Left lung (tissue), 14 donors: ENCODE measurements around the gene SPACA1. TPM values are rescaled to one million over a fixed set of nuclear protein-coding genes. Genes with fewer than 3 reads are reported as not detected.
"Not testable (repeated sequence)": the region's sequence is repeated elsewhere in the genome, so short reads cannot be mapped to it uniquely, and the experiment has no call there.

Experiments used
- ATAC-seq: fragments of 200-7000 bp; cut with Tn5 transposase; one replicate; pipeline ENCODE4 v1.9.1; 2020; ENCODE audit warnings: moderate library complexity
- DNase-seq, 4 donors: peaks; one replicate each; pipeline ENCODE4 v3.0.0-alpha.2; 2013 to 2020
- H3K27ac ChIP-seq, 2 donors: fragments of 200-600 bp; sonication (generic) in 1 of 2; one replicate each; pipeline versions ENCODE4 v1.5.0 to v1.8.0; 2020 to 2021
- H3K27me3 ChIP-seq, 2 donors: fragments of 200-600 bp; sonication (generic) in 1 of 2; one replicate each; pipeline versions ENCODE4 v1.5.0 to v1.8.0; 2020 to 2021
- H3K36me3 ChIP-seq, 2 donors: fragments of 200-600 bp; sonication (generic) in 1 of 2; one replicate each; pipeline versions ENCODE4 v1.5.0 to v1.8.0; 2020 to 2021
- H3K4me1 ChIP-seq, 2 donors: fragments of 200-600 bp; one replicate each; pipeline ENCODE4 v1.8.0; 2021
- H3K4me3 ChIP-seq, 2 donors: fragments of 200-600 bp; sonication (generic) in 1 of 2; one replicate each; pipeline versions ENCODE4 v1.5.0 to v1.8.0; 2020 to 2021; ENCODE audit warnings: mild to moderate bottlenecking in 1 of 2
- H3K9me3 ChIP-seq, 2 donors: fragments of 200-600 bp; sonication (generic) in 1 of 2; one replicate each; pipeline versions ENCODE4 v1.5.0 to v1.8.0; 2020 to 2021
- CTCF ChIP-seq, 2 donors: fragments of 200-600 bp; sonication (generic) in 1 of 2; IDR thresholded peaks; one replicate each; pipeline versions ENCODE4 v1.5.0 to v1.8.0; 2021; ENCODE audit warnings: antibody characterized with exemption in 2 of 2
- intact Hi-C, 2 donors: fragments of 100-400 bp; cut with DNase I; formaldehyde crosslinking; loops; one replicate each; pipeline versions ENCODE4 v1.11.2 to v1.14.2; 2022
- long read RNA-seq, 12 donors: library from polyadenylated mRNA in 2 of 12; unstranded in 2 of 12; transcript quantifications; one replicate each; pipeline ENCODE4 v2.0.0 and lab custom pipeline, GENCODE V29; 2019 to 2026
- polyA plus RNA-seq, 6 donors: library from polyadenylated mRNA; unstranded; fragments of 120-200 nt; gene quantifications; one replicate each; pipeline ENCODE4 v1.2.1, GENCODE V29; 2013; ENCODE audit not compliant: insufficient read length in 6 of 6
- total RNA-seq, 2 donors: library from RNA; stranded (reverse); fragmentation: NEBNext Ultra II Directional; extraction: Animal tissue kit (Norgen Biotek cat#: 25700); gene quantifications; one replicate each; pipeline ENCODE4 v1.2.1, GENCODE V29; 2021
- donor health status: DM: no; HTN: yes; CAD: no.
- donor health status: DM: no; HTN: no; CAD: no.

Gene SPACA1
- not detected for total RNA-seq
- polyA plus RNA-seq, result not detected
- long read RNA-seq, donor 1, result 0 reads
- long read RNA-seq, donor 2, result 0 reads
- long read RNA-seq, donor 3, result 0 reads
- long read RNA-seq, donor 4, result 0 reads
- long read RNA-seq, donor 5, result 0 reads
- long read RNA-seq, donor 6, result 0 reads
- long read RNA-seq, donor 7, result 0 reads
- long read RNA-seq, donor 8, result 0 reads
- long read RNA-seq, donor 9, result 0 reads
- long read RNA-seq, donor 10, result 0 reads
- long read RNA-seq, donor 11, result 0 reads
- long read RNA-seq, donor 12, result 0 reads

GRCh38 chr6:88047510-88048150 is at the start of gene SPACA1:
Gene SPACA1 (plus strand): TSS chr6:88047841. CDS start chr6:88047906, 65 bp downstream.
- H3K9me3 ChIP-seq, result peaks cover 0 to 4% of the 10 kb centered on the region in 2 donors
- intact Hi-C loops, result no loop called here
- peaks cover 0 to 23% of the 10 kb centered on the region in 2 donors for H3K27me3 ChIP-seq
- peak in 1 of 4 donors; percentile 73 for DNase-seq
- H3K4me3 ChIP-seq, result no peak within 1 kb of the TSS
- H3K4me1 ChIP-seq, result no peaks in the 10 kb centered on the region
- TF ChIP-seq CTCF (IDR thresholded peaks at IDR 0.05), result no peak
- H3K27ac ChIP-seq, result no peak within 1 kb of the TSS
- H3K36me3 ChIP-seq, result no peaks in the 10 kb centered on the region
- ATAC-seq, result no peak

GRCh38 chr6:88000713-88001112 is 46.9 kb upstream of the SPACA1 start:
- DNase-seq (no peak), ATAC-seq (no peak)
- no peak for TF ChIP-seq CTCF (IDR thresholded peaks at IDR 0.05)
- no peak overlapping the region for H3K4me3 ChIP-seq
- no peaks in the 10 kb centered on the region for H3K9me3 ChIP-seq
- H3K4me1 ChIP-seq, result no peaks in the 10 kb centered on the region
- H3K27me3 ChIP-seq, result no peaks in the 10 kb centered on the region
- no peak overlapping the region for H3K27ac ChIP-seq
- H3K36me3 ChIP-seq, result no peaks in the 10 kb centered on the region
- intact Hi-C loops, result no loop called here

- H3K4me1 ChIP-seq, H3K36me3 ChIP-seq, ATAC-seq, H3K27ac ChIP-seq, DNase-seq, H3K4me3 ChIP-seq, H3K9me3 ChIP-seq, intact Hi-C loops, H3K27me3 ChIP-seq: not testable (repeated sequence)
These were observed 46.4 kb upstream of the SPACA1 start for GRCh38 chr6:88001279-88001678.

- Histone ChIP-seq H3K27ac (no peak overlapping the region), H3K4me1 (no peaks in the 10 kb centered on the region), H3K4me3 (no peak overlapping the region), H3K27me3 (peaks cover 0 to 5% of the 10 kb centered on the region in 2 donors), H3K36me3 (no peaks in the 10 kb centered on the region), H3K9me3 (no peaks in the 10 kb centered on the region)
- ATAC-seq, result peak; percentile 96
- peak in 3 of 4 donors; percentile 2 to 49 (median 23) for DNase-seq
- intact Hi-C loops, result no loop called here
- no peak for TF ChIP-seq CTCF (IDR thresholded peaks at IDR 0.05)
These were observed 42.9 kb upstream of the SPACA1 start for GRCh38 chr6:88004707-88005106.

- H3K4me3 ChIP-seq, result no peak overlapping the region
- no peaks in the 10 kb centered on the region for H3K4me1 ChIP-seq
- H3K36me3 ChIP-seq, result no peaks in the 10 kb centered on the region
- H3K9me3 ChIP-seq, result no peaks in the 10 kb centered on the region
- intact Hi-C loops, result no loop called here
- TF ChIP-seq CTCF (IDR thresholded peaks at IDR 0.05), result no peak
- no peak overlapping the region for H3K27ac ChIP-seq
- peaks cover 0 to 5% of the 10 kb centered on the region in 2 donors for H3K27me3 ChIP-seq
- ATAC-seq (no peak), DNase-seq (no peak)
These were observed 41.1 kb upstream of the SPACA1 start for GRCh38 chr6:88006557-88006956.
